Stimulated activated naive CD4-positive, alpha-beta T cell (primary cell): ENCODE data around the gene PIGL.

Experiments used
- DNase-seq, 6 experiments: peaks; one replicate each; lab custom pipeline; 2025; lab: John Stamatoyannopoulos, UW

Gene PIGL

GRCh38 chr17:16353317-16354174, 136.5 kb downstream of the PIGL start, which contains the start of gene CENPV:
TSS of gene CENPV (minus strand) at chr17:16353469. CDS start at chr17:16353436, 33 bp downstream.
- DNase-seq = peak; percentile 34 to 78 (median 70)

- DNase-seq = no peak
Observed at GRCh38 chr17:16354585-16354984, 137.6 kb downstream of the PIGL start.

- no peak for DNase-seq
Observed at GRCh38 chr17:16358394-16358793, 141.4 kb downstream of the PIGL start.

- no peak for DNase-seq
Observed at GRCh38 chr17:16361874-16362273, 144.9 kb downstream of the PIGL start.

- DNase-seq = peak; percentile 22 to 72 (median 58)
Observed at GRCh38 chr17:16363749-16364536, 146.9 kb downstream of the PIGL start.

GRCh38 chr17:16364625-16365024, 147.6 kb downstream of the PIGL start:
- DNase-seq = no peak

GRCh38 chr17:16371742-16372141, 154.7 kb downstream of the PIGL start:
- DNase-seq = no peak

- DNase-seq = no peak
Observed at GRCh38 chr17:16374146-16374938, 157.3 kb downstream of the PIGL start.
